Esophagus squamous epithelium (tissue), 4 donors: ENCODE measurements around the gene AP3B2.

Experiments used
- CTCF ChIP-seq, 6 experiments: fragments of 450-650 bp in 4 of 6; fragments of 200-600 bp in 2 of 6; sonication (generic) in 2 of 6; IDR thresholded peaks; one replicate each; pipeline ENCODE4 v1.5.1; 2016 to 2019; ENCODE audit warnings: antibody characterized with exemption in 6 of 6, mild to moderate bottlenecking in 4 of 6, moderate library complexity in 4 of 6
- POLR2A ChIP-seq, 4 donors: fragments of 450-650 bp; IDR thresholded peaks; one replicate each; pipeline ENCODE4 v1.6.1; 2017; ENCODE audit warnings: antibody characterized with exemption in 4 of 4, mild to moderate bottlenecking in 4 of 4, moderate library complexity in 3 of 4

- no peak for TF ChIP-seq CTCF (IDR thresholded peaks at IDR 0.05)
- TF ChIP-seq POLR2A (IDR thresholded peaks at IDR 0.05) = no peak
Measured at GRCh38 chr15:82647835-82648256, 61.8 kb downstream of the AP3B2 start.
